HG03159 (cell line): ENCODE data around the gene HSPB6.

Experiments used
- ATAC-seq: cut with Tn5 transposase; IDR thresholded peaks from one replicate; pipeline ENCODE4 v1.9.1; 2021; ENCODE audit warnings: mild to moderate bottlenecking, moderate library complexity; ENCODE audit not compliant: unreplicated experiment

Gene HSPB6

DNA sequence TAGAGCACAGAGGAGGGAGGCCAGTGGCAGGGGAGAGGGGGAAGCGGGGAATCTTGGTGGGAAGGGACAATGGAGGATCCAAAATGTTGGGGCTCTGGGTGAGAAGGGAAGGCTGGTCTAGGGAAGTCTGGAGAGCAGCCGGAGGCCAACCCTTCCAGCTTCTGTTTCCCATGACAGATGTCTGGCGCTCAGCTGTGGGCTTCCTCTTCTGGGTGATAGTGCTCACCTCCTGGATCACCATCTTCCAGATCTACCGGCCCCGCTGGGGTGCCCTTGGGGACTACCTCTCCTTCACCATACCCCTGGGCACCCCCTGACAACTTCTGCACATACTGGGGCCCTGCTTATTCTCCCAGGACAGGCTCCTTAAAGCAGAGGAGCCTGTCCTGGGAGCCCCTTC, 10.3 kb downstream of the HSPB6 start:
- no peak for ATAC-seq

DNA sequence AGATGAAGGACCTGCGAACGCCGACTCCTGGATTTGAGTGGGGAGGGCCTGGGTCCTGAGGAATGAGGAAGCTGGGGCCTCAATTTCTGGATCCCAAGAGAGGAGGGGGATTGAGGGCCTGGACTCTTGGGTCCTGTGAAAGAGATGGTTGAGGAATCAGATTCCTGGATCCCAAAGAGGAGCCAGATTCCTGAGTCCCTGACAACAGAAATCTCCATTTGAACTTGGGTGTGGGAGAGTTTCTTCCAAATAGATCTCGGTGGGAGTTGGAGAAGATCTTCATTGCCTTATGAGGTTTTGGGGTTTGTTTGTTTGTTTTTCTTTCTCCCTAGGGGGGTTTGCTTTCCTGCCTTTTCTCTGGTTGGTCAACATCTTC, 10.8 kb downstream of the HSPB6 start:
- ATAC-seq = no peak

DNA sequence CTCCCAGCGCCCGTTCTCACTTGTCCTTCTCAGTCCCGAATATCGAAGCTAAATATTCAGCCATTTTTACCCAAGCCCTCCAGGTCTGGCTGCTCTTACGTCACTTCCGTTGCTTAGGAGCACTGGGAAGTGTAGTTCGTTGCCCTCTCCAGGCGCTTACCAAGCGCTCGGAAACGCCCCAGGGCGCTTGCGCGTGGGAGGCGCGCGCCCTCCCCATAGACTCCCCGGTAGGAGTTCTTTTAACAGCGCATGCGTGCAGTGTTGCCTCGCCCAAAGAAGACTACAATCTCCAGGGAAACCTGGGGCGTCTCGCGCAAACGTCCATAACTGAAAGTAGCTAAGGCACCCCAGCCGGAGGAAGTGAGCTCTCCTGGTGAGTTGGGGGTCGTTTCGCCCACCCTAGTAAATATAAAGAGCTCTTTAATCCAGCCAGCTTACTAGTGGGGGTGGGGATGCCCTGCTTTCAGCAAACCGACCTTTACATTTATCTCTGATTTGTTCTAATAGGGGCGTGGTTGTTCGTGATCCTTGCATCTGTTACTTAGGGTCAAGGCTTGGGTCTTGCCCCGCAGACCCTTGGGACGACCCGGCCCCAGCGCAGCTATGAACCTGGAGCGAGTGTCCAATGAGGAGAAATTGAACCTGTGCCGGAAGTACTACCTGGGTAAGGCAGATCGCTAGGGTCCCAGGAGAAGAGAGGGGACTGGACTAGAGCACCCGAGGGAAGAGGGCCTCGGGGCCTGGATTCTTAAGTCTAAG, 11.3 kb downstream of the HSPB6 start, which contains the start of the genes PSENEN and U2AF1L4:
Gene PSENEN (plus strand): TSS at position 324 of the 759 bp plus-strand sequence. CDS start 280 bp downstream, at position 604.
Gene U2AF1L4 (minus strand): TSS at position 91 of the 759 bp plus-strand sequence. CDS start 27 bp downstream, at position 64.
- peak; percentile 42 for ATAC-seq

DNA sequence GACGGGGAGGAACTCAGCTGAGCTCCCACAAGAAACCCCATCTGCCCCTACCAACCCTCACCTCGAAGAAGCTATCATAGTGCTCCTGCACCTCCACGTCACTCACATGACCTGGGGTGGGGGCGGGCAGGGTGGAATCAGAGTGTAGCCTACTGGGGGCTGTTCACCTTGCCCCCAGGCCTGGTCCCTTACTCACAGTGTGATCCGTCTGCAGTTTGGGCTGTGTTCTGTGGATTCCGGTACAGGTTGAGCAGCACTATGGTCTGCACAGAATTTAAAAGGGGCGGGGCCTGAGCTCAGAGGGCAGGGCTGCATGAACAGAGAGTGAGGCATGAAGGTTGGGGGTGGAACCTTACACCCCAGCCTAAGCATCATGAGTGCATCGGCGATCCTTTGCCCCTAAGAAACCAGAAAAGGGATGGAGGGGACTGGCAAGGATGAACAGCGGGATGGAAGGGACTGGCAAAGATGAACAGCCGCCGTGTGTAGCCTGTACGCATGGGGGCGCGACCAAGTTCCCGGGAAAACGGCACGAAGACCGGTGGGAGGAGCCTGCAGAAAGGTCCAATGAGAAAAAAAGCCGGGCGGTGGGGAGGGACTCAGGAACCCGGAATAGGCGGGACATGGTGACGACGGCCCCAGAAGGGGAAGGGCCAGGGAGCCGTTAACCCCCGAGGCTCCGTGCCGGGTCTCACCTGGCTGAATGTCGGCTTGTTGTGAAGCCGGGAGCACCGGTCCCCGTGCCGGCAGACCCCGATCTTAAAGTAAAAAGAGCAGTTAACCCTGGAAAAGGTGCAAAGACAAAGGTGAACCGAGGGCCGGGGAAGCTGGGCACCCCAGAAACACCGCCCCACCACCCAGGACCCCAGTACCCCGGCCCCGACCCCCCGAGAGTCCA, 12.2 kb downstream of the HSPB6 start:
- ATAC-seq = peak; percentile 36

DNA sequence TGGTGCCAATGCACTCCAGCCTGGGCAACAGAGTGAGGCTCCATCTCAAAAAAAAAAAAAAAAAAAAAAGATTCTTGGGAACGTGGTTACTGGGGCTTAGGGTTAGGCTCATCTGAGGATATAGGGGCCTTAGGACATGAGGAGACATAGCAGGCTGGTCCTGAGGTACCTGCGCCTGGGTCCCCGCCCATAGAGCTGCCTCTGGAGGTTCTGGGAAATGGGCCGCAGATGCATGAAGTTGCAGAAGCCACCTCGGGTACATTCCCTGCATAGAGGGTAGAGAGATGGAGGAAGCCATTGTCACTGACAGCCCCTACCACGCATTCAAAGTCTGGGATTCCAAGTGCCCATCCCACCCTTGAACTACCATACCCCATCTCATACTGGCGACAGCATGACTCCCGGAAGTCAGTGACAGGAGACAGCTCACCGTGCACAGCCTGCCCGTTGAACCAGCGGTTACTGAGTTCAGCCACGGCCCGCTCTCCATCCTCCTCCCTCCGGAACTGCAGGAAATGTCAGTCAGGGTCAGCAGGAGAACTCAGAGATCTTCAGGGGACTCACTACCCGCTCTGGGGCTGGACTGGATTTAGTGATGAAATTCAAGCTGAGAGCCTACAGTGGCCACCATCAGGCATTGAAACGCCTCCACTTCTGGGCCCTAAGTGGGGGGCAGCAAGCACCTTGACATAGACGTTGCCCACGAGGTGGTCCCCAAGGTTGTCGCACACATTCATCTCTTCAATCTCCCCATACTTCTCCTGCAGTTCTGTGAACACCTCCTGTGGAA, 13.0 kb downstream of the HSPB6 start:
- no peak for ATAC-seq

DNA sequence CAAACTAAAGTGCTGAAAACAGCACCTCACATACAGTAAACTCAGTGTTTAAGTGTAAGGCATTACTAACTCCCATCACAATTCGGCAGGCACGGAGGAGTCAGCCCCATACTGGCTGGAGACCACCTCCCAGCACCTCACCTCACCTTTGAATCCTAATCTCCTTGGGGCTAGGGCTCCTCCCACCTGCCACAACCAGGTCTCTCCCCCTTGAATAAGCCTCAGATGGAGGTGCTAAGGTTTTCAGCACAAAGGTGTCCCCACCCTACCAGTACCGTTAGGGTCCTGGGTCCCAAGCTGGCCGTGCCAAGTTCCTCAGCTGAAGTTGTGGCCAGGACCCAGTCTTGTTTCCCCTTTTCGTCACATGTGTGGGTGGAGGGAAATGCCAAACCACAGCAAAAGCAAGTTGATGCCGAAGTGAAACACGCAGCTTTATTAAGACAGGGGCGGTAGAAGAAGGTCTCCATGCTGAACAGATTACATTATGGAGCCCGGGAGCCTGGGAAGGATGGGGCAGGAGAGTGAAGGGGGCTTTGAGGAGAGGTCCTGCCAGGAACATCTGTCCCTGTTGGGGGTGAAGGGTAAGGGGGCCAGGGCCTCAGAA, 14.6 kb downstream of the HSPB6 start, which contains the start of gene IGFLR1:
Gene IGFLR1 (minus strand): TSS at position 332 of the 604 bp plus-strand sequence. CDS start 1,272 bp downstream, outside the sequence.
- ATAC-seq = no peak

DNA sequence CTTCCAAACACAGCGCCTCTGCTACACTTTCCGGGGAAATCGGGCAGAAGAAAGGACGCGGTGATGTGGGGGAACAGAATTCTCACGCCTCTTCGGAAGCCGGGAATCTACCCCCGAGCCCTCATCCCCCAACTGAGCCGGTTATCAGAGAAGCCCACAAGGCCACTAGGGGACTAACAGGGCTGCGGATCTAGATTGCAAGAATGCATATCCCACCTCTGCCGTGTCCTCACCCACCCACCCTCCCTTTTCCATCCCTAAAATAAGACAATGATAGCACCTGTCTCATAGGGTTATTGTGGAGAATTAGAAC, 15.7 kb downstream of the HSPB6 start:
- no peak for ATAC-seq

DNA sequence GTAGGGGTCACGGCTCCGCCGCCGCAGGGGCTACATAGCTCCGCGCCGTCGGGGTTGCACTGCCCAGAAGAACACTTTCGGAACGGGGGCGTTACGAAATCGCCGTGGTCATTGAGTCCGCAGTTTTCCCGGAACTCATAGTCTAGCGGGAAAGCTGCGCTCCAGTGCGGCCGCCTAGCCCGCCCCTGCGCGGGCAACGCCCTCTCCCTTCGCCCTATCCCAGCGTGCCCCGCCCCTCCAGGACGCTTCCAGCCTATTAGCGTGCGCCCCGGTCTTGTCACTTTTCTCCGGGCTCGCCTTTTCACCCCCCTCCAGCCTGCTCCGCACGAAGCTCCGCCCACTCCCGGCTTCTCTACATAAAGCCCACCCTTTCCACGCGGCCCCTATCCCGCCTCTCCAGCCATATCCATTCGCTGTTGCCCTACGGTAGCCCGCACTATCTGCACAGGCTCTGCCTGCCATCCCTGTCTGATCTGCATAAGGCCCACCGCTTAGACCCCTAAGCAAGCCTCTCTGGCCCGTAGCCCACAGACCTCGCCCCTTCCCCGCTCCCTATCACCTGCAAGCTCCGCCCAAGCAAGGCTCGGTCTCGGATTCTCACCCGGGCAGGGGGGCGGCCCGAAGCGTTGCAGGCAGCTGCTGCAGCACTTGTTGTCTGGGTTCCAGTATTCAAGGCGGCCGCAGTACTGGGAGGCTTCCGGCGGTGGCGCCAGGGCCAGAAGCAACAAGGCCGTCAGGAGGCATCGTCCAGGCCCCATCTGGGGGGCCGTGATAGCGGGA, 16.2 kb downstream of the HSPB6 start:
- peak; percentile 58 for ATAC-seq

DNA sequence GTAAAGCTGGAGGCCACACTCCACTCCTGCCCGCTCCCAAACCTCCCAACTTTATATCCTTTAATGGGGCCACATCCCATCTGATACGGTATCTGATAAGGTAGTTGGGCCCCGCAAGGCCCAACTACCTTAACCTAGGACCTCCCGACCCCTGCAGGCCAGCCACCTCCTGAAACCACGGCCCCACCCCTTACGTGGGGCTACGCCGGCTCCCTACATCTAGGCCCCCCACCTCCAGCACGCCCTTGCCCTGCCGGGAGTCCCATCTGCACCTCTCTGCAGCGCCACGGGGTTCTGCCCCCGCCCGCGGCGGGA, 16.8 kb downstream of the HSPB6 start:
- peak; percentile 3 for ATAC-seq

DNA sequence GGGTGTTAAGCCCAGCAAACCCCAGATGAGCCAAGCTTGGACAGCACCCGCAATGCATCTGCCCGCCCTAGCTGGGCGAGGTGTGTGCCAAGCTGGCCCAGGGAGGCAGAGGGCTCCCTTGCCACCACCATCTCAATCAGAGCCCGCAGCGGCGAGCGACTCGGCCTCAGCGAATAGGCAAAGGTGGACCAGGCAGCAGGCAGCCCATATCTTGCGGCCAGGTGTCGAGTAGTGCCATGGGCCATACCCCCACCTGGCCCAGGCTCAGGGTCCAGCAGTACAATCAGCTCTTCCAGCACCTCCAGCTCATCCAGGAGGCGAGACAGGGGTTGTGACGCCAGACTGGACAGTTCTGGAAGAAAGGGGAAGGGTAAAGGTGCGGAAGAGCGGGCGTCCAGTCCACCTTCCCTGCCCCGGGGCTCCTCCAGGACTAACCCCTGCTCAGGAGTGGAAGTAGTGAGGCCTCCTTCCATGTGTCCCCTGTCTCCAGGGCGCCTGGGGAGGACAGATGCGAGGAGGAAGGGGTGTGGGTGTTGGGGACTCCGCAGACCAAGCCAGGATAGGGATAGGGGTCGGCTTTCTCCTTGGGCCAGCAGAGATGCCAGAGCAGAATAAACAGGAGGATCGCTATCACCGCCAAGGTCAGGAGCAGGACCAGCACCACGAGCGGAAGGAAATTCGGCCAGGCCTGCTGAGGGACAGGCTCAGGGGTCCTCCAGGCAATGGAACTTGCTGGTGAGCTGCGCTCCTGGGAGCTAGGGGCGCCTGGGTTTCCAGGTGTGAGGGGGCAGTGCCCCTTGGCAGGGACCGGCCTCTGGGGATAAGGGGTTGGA, 17.3 kb downstream of the HSPB6 start:
- ATAC-seq = no peak

DNA sequence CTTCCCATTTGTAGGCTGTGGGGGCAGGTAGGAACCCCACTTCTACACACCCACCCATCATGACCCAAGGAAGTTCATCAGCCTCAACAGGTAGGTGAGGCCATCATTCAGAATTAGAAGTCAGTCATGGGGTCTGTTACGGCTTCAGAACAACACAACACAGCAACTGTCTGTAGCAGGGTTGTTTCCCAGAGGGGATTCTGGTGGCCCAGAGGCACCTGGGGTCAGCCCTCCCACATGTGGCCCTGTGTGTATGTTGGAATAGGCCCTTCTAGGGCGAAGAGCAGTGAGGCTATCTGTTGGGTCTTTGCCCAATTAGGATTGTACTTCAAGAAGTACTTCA, 18.0 kb downstream of the HSPB6 start:
- ATAC-seq = no peak

DNA sequence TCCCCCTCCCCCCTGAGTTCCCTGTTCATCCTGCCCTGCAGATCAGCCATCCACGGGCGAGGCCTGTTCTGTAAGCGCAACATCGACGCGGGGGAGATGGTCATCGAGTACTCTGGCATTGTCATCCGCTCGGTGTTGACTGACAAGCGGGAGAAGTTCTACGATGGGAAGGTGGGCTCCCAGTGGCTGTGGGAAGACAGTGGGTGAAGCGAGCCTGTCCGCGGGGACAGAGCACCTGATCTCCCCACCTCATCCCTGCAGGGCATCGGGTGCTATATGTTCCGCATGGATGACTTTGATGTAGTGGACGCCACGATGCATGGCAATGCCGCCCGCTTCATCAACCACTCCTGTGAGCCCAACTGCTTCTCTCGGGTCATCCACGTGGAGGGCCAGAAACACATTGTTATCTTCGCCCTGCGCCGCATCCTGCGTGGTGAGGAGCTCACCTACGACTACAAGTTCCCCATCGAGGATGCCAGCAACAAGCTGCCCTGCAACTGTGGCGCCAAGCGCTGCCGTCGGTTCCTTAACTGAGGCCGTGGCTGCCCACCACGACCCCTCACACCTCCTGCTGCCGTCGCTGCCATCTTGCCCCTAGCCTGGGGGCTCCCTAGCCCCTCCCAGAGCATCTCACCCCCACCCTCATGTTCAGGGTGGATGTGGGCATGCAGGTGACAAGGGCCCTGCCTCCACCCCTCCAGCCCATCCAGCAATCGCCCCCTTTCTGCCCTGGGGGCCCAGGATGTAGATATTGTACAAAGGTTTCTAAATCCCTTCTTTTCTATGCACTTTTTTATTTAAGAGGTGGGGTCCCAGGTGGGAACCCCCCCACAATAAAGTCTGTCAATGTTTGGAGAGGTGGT, 18.6 kb downstream of the HSPB6 start:
- no peak for ATAC-seq

DNA sequence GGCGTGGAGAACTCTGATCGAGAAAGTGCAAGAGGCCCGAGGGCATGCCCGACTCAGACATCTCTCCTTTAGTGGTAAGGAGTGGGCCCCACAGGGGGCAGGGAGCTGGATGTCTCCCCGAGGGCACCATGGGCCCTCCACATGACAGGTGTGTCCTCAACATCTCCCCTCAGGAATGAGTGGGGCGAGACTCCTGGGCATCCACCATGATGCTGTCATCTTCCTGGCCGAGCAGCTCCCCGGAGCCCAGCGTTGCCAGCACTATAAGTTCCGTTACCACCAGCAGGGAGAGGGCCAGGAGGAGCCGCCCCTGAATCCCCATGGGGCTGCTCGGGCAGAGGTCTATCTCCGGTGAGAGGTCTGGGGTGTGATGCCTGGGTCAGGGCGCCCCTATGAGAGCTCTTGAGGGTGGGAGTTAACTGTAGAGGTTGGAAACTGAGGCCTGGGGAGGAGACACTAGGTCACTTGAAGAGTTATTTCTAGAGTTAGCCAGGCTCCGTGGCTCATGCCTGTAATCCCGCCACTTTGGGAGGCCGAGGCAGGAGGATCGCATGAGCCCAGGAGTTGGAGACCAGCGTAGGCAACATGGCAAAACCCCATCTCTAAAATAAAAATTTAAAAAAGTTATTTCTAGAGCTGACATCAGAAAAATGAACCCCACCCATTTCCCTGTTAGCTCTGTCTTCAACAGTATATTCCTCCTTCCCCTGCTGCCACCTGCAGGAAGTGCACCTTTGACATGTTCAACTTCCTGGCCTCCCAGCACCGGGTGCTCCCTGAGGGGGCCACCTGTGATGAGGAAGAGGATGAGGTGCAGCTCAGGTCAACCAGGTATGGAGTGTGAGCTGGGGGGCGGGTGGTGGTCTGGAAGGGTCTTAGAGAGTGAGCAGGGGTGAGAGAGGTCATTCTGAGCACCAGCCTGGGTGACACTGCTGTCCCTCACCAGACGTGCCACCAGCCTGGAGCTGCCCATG, 19.6 kb downstream of the HSPB6 start:
- no peak for ATAC-seq

DNA sequence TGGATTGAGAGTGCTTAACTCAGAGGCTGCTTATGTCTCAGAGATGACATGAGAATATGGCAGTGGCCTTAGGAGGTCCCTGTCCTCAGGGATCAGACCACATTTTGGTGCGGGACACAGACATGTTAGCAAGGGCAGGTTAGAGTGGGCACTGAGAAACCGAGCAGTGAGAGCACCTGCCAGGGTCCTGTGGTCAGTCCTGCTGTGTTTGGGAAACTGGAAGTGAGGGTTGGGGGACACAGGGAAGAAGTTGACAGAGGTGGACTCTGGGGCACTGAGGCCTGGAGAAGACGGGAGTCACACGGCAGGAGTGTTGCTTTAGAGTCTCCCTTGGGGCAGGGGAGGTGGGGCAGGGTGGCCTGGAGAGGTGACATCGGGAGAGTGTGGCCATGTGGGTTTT, 21.9 kb downstream of the HSPB6 start:
- ATAC-seq = no peak

DNA sequence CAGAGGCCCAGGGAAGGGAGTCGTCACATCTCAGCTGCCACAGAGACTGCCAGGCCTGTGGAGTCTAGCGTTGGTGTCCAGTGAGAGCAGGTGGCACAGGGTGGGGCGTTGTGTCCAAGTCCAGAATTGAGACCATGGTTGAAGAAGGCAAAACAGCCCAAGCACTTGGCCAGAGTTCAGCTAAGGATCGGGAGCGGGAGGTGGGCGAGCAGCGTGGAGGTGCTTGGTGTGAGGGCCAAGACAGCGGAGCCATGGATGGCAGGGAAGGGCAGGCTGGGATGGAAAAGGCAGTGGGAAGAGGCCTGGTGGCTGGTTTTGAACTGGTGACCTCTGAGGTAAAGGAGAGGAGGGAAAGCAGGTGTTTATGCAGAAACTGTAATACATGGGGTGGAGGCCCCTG, 22.6 kb downstream of the HSPB6 start:
- ATAC-seq = no peak

DNA sequence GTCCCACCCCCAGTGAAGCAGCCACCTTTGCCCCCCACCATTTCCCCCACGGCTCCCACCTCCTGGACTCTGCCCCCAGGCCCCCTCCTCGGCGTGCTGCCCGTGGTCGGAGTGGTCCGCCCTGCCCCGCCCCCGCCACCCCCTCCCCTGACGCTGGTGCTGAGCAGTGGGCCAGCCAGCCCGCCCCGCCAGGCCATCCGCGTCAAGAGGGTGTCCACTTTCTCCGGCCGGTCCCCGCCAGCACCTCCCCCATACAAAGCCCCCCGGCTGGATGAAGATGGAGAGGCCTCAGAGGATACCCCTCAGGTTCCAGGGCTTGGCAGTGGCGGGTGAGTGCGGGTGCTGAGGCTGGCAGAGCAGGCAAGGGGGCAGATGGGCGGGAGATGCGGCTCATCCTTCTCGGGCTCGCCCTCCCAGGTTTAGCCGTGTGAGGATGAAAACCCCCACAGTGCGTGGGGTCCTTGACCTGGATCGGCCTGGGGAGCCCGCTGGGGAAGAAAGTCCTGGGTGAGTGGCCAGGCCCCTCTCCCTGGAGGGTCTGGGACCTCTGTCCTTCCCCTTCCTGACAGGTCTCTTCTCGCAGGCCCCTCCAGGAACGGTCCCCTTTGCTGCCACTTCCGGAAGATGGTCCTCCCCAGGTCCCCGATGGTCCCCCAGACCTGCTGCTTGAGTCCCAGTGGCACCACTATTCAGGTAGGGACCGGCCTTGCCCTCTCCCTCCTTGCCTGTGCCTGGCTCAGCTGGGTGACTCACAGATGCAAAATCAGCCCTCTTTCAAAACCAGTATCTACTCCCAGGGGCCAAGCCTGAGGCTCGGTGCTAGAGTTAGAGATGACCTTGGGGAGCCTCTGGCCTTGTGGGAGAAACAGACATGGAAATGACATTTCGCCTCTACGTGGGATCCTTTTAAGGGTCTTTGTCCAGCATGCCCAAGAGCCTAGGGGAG, 23.4 kb downstream of the HSPB6 start:
- ATAC-seq = no peak
